Measurements from ENCODE around the gene MYEOV. TPM values are rescaled to one million over a fixed set of nuclear protein-coding genes. Genes with fewer than 3 reads are reported as not detected.
A peak's percentile ranks its signal among the peaks of the same experiment; 100 is the strongest.

Gene MYEOV
- total RNA-seq, 2 experiments from 2014 or later, result not detected

DNA sequence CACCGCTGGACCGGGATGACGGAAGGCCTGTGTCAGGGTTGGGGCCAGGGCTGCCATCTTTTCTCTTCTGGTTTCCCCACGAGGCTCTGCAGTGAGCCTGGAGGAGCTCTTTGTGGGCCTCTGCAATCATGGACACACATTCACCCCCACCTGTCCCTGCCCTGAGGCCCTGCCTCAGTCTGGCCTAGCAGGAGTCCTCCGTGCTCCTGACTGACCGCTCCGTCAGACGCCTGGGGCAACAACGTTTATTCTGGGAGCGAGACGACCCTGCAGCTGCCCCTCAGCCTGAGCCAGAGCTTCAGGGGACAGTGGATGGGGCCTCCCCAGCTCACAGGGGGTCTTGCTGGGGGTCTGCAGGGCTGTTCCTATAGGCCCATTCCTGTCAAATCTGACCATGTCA, 8.2 kb upstream of the MYEOV start:
- no peak overlapping the region for H3K27ac Mint-ChIP-seq
- ChIA-PET POLR2A (no interaction called here), CTCF (no interaction called here)
- no peaks in the 10 kb centered on the region for H3K9me3 Mint-ChIP-seq
- DNase-seq, result no peak
- H3K27me3 Mint-ChIP-seq, result peaks cover 2% of the 10 kb centered on the region
- H3K36me3 Mint-ChIP-seq (ENCODE audit: low read depth), result no peaks in the 10 kb centered on the region
- no peak overlapping the region for H3K4me3 Mint-ChIP-seq
- no peaks in the 10 kb centered on the region for H3K4me1 Mint-ChIP-seq

DNA sequence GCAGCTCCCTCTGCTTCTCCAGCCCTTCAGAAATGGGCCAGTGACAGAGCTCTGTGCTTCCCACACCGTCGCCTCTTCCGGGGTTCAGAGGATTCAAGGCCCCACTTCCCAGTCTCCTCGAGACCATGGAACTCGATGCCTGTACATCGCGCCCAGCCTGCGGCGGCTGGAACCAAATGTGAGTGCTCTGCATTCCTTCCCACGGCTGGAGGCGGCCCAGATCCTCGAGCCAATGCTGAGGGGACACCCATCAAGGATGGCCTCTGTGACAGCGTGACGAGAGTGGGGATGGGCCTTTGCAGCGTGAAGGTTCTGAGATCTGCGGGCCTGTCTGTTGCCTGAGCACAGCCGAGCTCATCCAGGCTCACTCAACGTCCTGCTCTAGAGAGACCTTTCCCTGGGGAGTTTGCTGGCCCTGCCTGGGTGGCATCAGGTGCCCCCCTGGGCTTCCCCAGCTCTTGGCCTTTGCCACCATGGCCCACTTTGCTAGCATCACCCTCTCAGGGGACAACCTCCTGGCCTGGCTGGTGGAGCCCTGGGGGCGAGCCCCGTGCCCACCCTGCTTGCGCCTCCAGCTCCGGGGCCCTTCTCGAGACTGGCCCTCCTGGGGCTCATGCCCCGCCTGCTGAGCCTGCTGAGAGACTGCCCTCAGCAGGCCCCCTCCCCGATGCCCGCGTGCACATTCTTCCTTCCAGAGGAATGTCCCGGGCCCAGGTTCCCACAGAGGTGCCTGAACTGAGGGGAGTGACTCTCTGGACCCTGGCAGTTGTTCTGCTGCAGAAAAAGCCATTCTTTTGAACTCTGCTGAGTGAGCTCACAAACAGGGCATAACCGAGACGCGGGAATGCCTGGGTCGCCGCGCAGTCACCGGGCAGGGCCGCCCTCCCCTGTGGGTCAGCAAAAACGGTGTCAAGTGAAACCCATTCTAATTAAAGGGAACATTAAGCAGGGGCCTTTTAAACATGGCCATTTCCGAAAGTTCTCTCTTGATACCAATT, 7.3 kb upstream of the MYEOV start:
- Mint-ChIP-seq H3K9me3 (no peaks in the 10 kb centered on the region), H3K4me3 (no peak overlapping the region), H3K4me1 (no peaks in the 10 kb centered on the region), H3K27me3 (peaks cover 2% of the 10 kb centered on the region), H3K27ac (no peak overlapping the region), H3K36me3 (ENCODE audit: low read depth) (no peaks in the 10 kb centered on the region)
- POLR2A ChIA-PET, result no interaction called here
- CTCF ChIA-PET, result no interaction called here
- DNase-seq, result no peak

DNA sequence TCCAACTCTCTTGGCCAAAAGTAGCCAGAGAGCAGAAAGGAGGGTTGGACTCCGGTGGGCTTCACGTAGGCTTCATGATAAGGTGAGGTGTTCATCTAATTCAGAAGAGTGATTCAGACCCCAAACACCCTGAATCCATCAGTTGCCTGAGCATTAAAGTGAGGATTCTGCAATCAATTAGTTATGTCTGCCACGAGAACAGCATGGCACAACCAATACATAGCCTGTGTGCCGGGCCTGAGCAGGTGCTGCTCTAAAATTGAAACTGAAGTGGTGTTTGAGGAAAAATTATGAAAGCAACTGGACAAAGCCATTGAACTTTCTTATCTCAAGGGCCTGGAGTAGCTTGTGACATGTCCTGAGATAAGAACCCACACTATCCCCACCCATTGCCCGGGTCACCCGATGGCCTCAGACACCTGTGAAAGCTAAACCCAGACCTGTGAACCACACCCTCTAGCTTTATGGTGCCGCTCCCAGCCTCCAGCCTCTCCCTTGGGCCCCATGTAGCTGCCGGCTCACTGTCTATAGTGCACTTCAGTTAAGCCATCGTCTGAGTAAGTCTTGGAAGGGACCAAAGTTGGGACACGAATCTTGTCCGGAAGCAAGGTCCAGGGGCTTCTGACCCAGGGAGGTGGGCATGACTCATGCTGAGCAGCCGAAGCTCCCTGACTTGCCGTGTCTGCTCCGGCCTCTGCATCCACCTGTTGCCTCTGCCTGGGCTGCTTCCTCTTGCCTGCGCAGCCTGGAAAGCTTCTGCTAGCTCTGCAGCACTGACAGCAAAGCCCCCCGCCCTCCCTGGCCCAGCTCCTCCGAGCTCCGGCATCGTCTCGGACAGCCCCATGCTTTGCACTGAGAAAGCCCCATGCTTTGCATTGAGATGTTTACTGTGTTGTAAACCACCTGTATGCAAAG, 5.7 kb upstream of the MYEOV start:
- CTCF ChIA-PET, result no interaction called here

DNA sequence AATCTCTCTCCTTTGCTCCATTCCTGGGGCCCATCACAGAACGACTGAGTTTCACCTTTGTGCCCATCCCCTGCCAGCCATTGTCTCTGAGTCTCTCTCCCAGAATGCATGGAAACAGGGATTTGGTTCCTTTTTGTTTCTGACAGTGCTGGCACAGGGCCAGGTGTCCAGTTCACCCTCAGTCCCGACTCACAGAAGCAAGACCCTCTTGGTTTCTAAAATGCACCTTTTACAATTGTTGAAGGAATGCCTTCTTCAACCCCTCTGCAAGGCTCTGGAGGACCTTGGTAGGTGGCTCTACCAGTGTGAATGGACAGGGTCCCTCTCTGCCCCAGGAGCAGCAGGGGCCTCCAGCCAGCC, 5.1 kb upstream of the MYEOV start:
- no peaks in the 10 kb centered on the region for H3K36me3 Mint-ChIP-seq (ENCODE audit: low read depth)
- H3K4me3 Mint-ChIP-seq, result no peak overlapping the region
- no peaks in the 10 kb centered on the region for H3K9me3 Mint-ChIP-seq
- CTCF ChIA-PET, result no interaction called here
- DNase-seq, result no peak
- peaks cover 6% of the 10 kb centered on the region for H3K4me1 Mint-ChIP-seq
- H3K27ac Mint-ChIP-seq, result no peak overlapping the region
- POLR2A ChIA-PET, result no interaction called here
- H3K27me3 Mint-ChIP-seq, result no peaks in the 10 kb centered on the region

More for the DNA sequence above, 5.7 kb upstream of the MYEOV start:
- peaks cover 2% of the 10 kb centered on the region for H3K27me3 Mint-ChIP-seq
- no peak overlapping the region for H3K4me3 Mint-ChIP-seq
- no peaks in the 10 kb centered on the region for H3K36me3 Mint-ChIP-seq (ENCODE audit: low read depth)
- no peaks in the 10 kb centered on the region for H3K9me3 Mint-ChIP-seq
- no peaks in the 10 kb centered on the region for H3K4me1 Mint-ChIP-seq
- POLR2A ChIA-PET, result no interaction called here
- no peak for DNase-seq
- no peak overlapping the region for H3K27ac Mint-ChIP-seq

DNA sequence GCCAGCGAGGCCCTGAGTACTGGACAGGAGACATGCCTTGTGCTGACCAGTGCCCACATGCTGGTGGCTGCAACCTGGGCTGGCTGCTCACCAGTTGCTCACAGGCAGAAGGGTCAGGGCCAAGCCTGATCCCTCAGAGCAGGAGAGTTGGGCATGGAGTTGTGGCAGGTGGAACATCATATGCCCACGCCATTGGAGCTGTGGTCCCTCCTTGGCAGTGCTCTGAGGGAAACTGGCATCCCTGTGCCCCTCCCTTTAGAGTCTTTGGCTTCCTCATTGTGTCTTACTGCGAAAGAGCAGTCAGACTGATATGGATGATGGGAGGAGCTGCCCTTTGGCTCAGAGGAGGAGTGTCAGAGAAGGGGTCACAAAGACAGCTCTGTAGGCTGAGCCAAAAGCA, 3.1 kb upstream of the MYEOV start:
- Mint-ChIP-seq H3K27me3 (no peaks in the 10 kb centered on the region), H3K36me3 (ENCODE audit: low read depth) (no peaks in the 10 kb centered on the region), H3K27ac (no peak overlapping the region), H3K4me1 (peaks cover 20% of the 10 kb centered on the region), H3K9me3 (no peaks in the 10 kb centered on the region), H3K4me3 (no peak overlapping the region)
- POLR2A ChIA-PET, result no interaction called here
- no peak for DNase-seq
- CTCF ChIA-PET, result interaction anchor here (0.5 kb wide), 1 partner anchor 347 kb away, joined by 3 read pairs; no protein-coding TSS in a partner anchor

DNA sequence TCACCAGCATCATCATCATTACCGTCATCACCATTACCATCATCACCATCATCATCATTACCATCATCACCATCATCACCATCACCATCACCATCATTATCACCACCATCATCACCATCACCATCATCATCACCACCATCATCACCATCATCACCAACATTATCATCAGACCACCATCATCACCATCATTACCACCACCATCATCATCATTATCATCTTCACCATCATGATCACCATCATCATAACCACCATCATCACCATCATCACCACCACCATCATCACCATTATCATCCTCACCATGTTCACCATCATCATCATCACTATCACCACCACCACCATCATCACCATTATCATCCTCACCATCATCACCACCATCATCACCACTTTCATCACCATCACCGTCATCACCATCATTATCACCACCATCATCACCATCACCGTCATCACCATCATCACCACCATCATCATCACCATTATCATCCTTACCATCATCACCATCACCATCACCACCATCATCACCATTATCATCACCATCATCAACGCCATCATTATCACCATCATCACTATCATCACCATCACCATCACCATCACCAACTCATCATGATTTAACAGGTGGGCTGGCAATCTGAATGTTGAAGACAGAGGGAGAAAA, 2.4 kb upstream of the MYEOV start:
- Mint-ChIP-seq H3K4me1 (peaks cover 28% of the 10 kb centered on the region), H3K27me3 (no peaks in the 10 kb centered on the region), H3K9me3 (no peaks in the 10 kb centered on the region), H3K36me3 (ENCODE audit: low read depth) (no peaks in the 10 kb centered on the region), H3K4me3 (no peak overlapping the region), H3K27ac (no peak overlapping the region)
- POLR2A ChIA-PET, result no interaction called here
- CTCF ChIA-PET, result interaction anchor here (0.5 kb wide), 1 partner anchor 346 kb away, joined by 3 read pairs; no protein-coding TSS in a partner anchor
- no peak for DNase-seq

DNA sequence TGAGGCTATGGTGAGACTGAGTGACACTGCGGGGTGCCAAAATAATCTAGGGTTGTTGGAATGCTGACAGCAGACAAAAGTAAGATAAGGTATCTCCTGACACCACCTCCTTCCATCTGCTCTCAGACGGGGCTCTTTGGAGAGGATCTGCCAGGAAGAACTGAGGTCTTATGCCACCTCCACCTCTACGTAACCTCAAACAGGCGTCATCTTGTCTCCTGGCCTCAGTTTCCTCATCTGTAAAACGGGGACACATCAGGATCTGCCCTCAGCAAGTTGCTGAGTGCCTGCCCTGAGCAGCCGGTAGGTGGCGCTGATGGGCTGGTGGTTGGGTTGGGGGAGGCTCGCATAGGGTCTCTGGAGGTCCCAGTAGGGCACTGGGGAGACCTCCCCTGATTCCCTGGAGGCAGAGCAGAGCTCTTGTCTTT, 1.7 kb upstream of the MYEOV start:
- ChIA-PET CTCF (interaction anchor here (0.8 to 1.7 kb wide), 8 partner anchors 13 to 382 kb away, joined by 3 to 10 read pairs (median 4); no protein-coding TSS in a partner anchor), POLR2A (no interaction called here)
- Mint-ChIP-seq H3K4me3 (no peak overlapping the region), H3K9me3 (no peaks in the 10 kb centered on the region), H3K27me3 (no peaks in the 10 kb centered on the region), H3K4me1 (peaks cover 35% of the 10 kb centered on the region), H3K36me3 (ENCODE audit: low read depth) (no peaks in the 10 kb centered on the region), H3K27ac (no peak overlapping the region)
- DNase-seq, result peak; percentile 61

DNA sequence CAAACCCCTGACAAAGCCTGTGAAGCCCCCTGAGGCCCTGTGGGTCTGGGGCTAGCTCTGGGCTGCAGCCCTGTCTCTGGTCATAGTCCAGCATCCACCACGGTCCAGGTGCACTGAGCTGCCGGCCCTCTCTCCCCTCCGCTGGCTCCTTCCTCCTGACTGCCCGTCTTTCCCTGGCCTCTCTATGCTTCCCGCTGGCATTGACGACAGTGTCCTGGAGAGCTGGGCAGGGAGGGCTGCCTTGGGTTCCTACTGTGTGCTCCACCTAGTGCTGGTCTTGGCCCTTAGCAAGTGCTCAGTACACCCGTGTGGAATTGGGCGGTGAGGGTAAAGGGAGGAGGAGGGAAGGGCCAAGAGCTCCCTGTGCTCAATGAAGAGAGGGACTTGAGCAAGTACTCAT, 868 bp upstream of the MYEOV start:
- no peak for DNase-seq
- Mint-ChIP-seq H3K4me1 (peaks cover 43% of the 10 kb centered on the region), H3K4me3 (no peak overlapping the region), H3K27me3 (no peaks in the 10 kb centered on the region), H3K9me3 (no peaks in the 10 kb centered on the region), H3K36me3 (ENCODE audit: low read depth) (no peaks in the 10 kb centered on the region), H3K27ac (no peak overlapping the region)
- POLR2A ChIA-PET, result no interaction called here
- CTCF ChIA-PET, result interaction anchor here (0.8 to 1.7 kb wide), 7 partner anchors 19 to 381 kb away, joined by 3 to 10 read pairs (median 4); no protein-coding TSS in a partner anchor

DNA sequence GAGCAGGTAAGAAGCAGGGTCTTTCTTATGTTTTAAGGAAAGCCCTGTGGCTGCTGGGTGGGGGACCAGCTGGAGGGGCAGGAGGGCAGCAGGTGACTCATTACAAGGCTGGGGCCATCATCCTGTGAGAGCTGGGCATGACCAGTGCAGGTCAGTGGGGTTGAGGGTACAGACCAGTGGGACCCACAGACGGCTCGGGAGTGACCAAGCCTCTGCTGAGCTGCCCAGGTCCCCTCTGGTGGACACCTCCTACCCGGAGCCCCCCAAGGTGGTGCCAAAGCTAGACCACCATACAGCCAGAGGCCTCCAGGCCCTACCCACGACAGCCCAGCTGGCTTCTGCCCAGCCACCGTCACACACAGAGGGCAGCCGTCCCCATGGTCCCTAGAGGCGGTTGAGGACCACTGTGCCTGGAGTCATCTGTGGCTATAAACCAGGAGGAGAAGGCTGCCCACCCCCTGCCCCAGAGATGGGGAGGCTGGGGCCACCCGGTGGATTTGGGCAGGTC, 670 bp downstream of the MYEOV start:
- Mint-ChIP-seq H3K27me3 (no peaks in the 10 kb centered on the region), H3K9me3 (no peaks in the 10 kb centered on the region), H3K4me3 (no peak overlapping the region), H3K4me1 (peaks cover 59% of the 10 kb centered on the region), H3K36me3 (ENCODE audit: low read depth) (no peaks in the 10 kb centered on the region), H3K27ac (no peak overlapping the region)
- POLR2A ChIA-PET, result no interaction called here
- CTCF ChIA-PET, result no interaction called here
- no peak for DNase-seq

DNA sequence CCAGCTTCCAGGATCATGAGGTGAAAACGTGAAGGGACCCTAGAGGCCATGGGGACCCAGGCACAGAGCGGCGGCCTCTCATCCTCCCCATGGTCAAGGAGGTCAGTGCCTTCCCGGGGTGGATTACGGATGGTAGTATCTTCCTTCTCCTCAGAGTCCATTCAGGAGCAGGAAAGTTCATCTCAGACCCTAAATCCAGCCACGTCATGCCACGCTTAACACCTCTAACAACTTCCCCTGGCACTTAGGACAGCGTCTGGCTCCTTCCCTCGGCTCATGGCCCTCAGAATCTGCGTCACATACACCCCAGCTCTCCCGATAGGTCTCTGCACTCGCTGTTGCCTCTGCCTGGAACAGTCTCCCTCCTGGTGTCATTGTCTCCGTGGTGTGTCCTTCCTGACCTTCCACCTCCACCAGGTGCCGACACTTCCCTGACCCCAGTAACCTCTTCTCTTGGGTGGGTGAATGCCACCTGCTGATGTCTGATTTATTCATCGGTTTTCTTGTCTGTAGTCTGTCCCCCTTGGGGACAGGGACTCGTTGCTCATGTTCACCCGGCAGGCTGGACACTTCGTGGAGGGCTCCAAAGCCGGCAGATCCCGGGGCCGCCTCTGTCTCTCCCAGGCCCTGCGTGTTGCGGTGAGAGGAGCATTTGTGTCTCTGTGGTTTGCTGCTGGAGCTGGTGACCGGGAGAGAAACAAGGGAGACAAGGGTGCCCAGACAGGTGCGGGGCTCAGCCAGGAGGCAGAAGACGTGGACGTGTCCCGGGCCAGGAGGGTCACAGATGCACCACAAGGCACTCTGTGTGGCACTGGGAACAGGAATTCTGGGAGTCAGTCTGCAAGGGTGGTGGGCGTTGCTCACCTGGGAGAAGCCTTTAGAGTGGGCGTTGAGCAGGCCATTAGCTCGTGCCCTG, 1.4 kb downstream of the MYEOV start:
- DNase-seq, result no peak
- ChIA-PET POLR2A (no interaction called here), CTCF (no interaction called here)
- H3K4me3 Mint-ChIP-seq, result peak overlapping the region; percentile 6
- H3K9me3 Mint-ChIP-seq, result no peaks in the 10 kb centered on the region
- H3K4me1 Mint-ChIP-seq, result peaks cover 64% of the 10 kb centered on the region
- peak overlapping the region; percentile 19 for H3K27ac Mint-ChIP-seq
- H3K36me3 Mint-ChIP-seq (ENCODE audit: low read depth), result no peaks in the 10 kb centered on the region
- H3K27me3 Mint-ChIP-seq, result no peaks in the 10 kb centered on the region

DNA sequence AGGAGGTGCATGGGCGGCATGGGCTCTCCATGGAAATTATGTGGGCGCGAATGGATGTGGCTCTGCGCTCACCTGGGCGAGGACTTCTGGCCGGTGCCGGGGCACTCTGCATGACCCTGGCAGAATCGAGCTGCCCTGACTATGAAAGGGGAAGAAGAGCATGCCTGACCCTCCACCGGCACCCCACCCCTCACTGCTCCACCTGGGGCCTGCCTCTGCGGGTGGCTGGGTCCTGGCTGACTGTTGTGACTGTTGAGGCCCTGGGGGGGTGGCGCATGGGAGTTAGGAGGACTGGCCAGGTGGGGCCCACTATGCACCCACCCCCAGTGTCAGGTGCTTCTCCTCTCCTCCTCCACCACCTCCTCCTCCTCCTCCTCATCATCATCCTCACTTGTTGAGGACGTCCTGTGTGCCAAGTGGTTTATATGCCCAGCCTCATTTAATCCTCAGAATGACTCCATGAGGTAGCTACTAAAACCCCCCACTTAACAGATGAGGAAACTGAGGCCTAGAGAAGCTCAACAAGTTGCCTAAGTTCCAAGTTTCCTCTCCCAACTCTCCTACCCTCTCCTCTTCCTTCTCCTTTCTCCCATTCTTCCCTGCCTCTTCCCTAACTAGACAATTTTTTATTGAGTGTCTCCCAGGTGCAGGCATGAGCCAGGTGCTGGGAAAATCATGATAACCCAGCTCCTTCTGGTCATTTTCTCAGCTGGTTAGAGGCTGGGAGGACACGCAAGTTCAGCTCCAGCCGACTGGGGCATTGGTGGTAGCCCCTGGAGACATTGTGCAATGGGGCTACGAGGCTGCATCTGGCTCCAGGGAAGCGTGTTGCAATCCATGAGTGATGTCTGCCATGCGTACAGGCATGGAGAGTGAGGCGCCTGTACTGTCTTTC, 2.3 kb downstream of the MYEOV start:
- POLR2A ChIA-PET, result interaction anchor here (0.6 to 4.0 kb wide), 8 partner anchors 12 to 907 kb away, joined by 3 to 40 read pairs (median 4); partner anchors contain the start of genes FADD, LTO1 and TPCN2
- no peak for DNase-seq
- H3K4me1 Mint-ChIP-seq, result peaks cover 73% of the 10 kb centered on the region
- CTCF ChIA-PET, result interaction anchor here (0.7 to 1.6 kb wide), 4 partner anchors 22 to 476 kb away, joined by 3 read pairs; no protein-coding TSS in a partner anchor
- H3K36me3 Mint-ChIP-seq (ENCODE audit: low read depth), result no peaks in the 10 kb centered on the region
- no peaks in the 10 kb centered on the region for H3K27me3 Mint-ChIP-seq
- H3K27ac Mint-ChIP-seq, result peak overlapping the region; percentile 78
- no peaks in the 10 kb centered on the region for H3K9me3 Mint-ChIP-seq
- no peak overlapping the region for H3K4me3 Mint-ChIP-seq

Measured in activated CD4-positive, alpha-beta memory T cell treated with anti-CD3 and anti-CD28 coated beads, Interleukin-2, amount 10 ng/mL, durations not matched to agents 7 days and 5 days (primary cell).